SU-DHL-6 (cell line): ENCODE data around the gene FUT9.

Source experiments
- EZH2phosphoT487 ChIP-seq: fragments of 200-600 bp; sonication (generic), shearing (Covaris generic); conservative IDR thresholded peaks from 2 replicates; pipeline ENCODE4 v1.6.1; 2018; ENCODE audit warnings: mild to moderate bottlenecking, antibody characterized with exemption, low read length, moderate library complexity, mixed read lengths
- TF ChIP-seq, protein P1 (sequence below): fragments of 200-600 bp; sonication (generic); IDR thresholded peaks from one replicate; pipeline ENCODE4 v1.5.1; 2017; ENCODE audit warnings: antibody characterized with exemption, mild to moderate bottlenecking, low read length, moderate library complexity; ENCODE audit not compliant: insufficient read depth, poor library complexity, severe bottlenecking

DNA sequence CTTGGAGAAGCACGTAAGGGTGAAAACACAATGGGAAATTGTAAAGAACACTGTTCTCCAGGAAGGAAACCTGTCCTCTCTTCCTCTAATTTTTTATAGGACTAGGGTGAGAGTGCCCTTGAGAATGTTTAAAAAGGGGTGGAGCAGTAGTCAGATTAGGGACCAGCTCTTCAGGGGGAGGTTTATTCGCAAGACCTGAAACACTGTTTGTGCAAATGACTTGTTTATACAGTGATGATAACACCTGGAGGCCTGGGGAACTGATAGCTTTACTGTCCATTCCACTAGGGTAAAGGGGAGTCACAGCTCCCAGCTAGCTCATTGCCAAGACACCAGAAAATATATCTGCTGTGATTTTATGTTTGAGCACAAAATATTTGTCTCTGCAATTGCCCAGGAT is 8.1 kb upstream of the FUT9 start:
- TF ChIP-seq, protein P1, sequence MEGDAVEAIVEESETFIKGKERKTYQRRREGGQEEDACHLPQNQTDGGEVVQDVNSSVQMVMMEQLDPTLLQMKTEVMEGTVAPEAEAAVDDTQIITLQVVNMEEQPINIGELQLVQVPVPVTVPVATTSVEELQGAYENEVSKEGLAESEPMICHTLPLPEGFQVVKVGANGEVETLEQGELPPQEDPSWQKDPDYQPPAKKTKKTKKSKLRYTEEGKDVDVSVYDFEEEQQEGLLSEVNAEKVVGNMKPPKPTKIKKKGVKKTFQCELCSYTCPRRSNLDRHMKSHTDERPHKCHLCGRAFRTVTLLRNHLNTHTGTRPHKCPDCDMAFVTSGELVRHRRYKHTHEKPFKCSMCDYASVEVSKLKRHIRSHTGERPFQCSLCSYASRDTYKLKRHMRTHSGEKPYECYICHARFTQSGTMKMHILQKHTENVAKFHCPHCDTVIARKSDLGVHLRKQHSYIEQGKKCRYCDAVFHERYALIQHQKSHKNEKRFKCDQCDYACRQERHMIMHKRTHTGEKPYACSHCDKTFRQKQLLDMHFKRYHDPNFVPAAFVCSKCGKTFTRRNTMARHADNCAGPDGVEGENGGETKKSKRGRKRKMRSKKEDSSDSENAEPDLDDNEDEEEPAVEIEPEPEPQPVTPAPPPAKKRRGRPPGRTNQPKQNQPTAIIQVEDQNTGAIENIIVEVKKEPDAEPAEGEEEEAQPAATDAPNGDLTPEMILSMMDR: no peak
- no peak for TF ChIP-seq EZH2phosphoT487
